Karpas-422 (cell line): ENCODE measurements around the gene STPG3. TPM values are rescaled to one million over a fixed set of nuclear protein-coding genes. Genes with fewer than 3 reads are reported as not detected.

Source experiments
- DNase-seq: peaks from one replicate; pipeline ENCODE4 v3.0.0-alpha.2; 2015
- H2AFZ ChIP-seq: fragments of 200-600 bp; sonication (generic); 2 replicates; pipeline ENCODE4 v1.6.1; 2014; ENCODE audit warnings: antibody characterized with exemption, low read length, mixed read lengths
- H3K27ac ChIP-seq: fragments of 200-600 bp; sonication (generic); 2 replicates; pipeline ENCODE4 v1.5.1; 2014; ENCODE audit warnings: mild to moderate bottlenecking, low read length, moderate library complexity
- H3K27me3 ChIP-seq: fragments of 200-600 bp; sonication (generic); 2 replicates; pipeline ENCODE4 v1.6.1; 2014; ENCODE audit warnings: low read length, mixed read lengths
- H3K36me3 ChIP-seq: fragments of 200-600 bp; sonication (generic); 2 replicates; pipeline ENCODE4 v1.6.1; 2014; ENCODE audit warnings: low read length, mixed read lengths; ENCODE audit not compliant: insufficient read depth
- H3K4me1 ChIP-seq: fragments of 200-600 bp; sonication (generic); 2 replicates; pipeline ENCODE4 v1.6.1; 2014; ENCODE audit warnings: mild to moderate bottlenecking, low read length, mixed read lengths
- H3K4me2 ChIP-seq: fragments of 200-600 bp; sonication (generic); 2 replicates; pipeline ENCODE4 v1.6.1; 2014; ENCODE audit warnings: low read length, low read depth, mild to moderate bottlenecking; ENCODE audit not compliant: poor library complexity, severe bottlenecking
- H3K4me3 ChIP-seq: fragments of 200-600 bp; sonication (generic); 2 replicates; pipeline ENCODE4 v1.5.1; 2014; ENCODE audit warnings: mild to moderate bottlenecking, antibody characterized with exemption, low read length, mixed read lengths
- H3K79me2 ChIP-seq: fragments of 200-600 bp; sonication (generic); 2 replicates; pipeline ENCODE4 v1.6.1; 2014; ENCODE audit warnings: mild to moderate bottlenecking, low read length, mixed read lengths
- H3K9ac ChIP-seq: fragments of 200-600 bp; sonication (generic); 2 replicates; pipeline ENCODE4 v1.6.0; 2014; ENCODE audit warnings: low read length
- H3K9me2 ChIP-seq: fragments of 200-600 bp; sonication (generic), shearing (Covaris generic); replicated peaks from 2 replicates; pipeline ENCODE4 v1.6.0; 2014; ENCODE audit warnings: mild to moderate bottlenecking, low read length, moderate library complexity; ENCODE audit not compliant: insufficient read depth
- H3K9me3 ChIP-seq: fragments of 300-700, 200-600 bp; sonication (generic); 2 replicates; pipeline ENCODE4 v1.6.1; 2014; ENCODE audit warnings: low read length, mixed read lengths
- H4K20me1 ChIP-seq: fragments of 200-600 bp; sonication (generic); 2 replicates; pipeline ENCODE4 v1.6.1; 2014; ENCODE audit warnings: mild to moderate bottlenecking, antibody characterized with exemption, low read length, low read depth; ENCODE audit not compliant: insufficient read depth
- total RNA-seq: library from RNA; depleted of rRNA; stranded (reverse); fragments of >200 nt; shearing (Covaris generic); gene quantifications from 2 replicates; pipeline ENCODE4 v1.2.3, GENCODE V29; 2014; ENCODE audit warnings: low replicate concordance

Gene STPG3
- total RNA-seq, 1 experiment from 2014 or later, result 0.86 TPM

- peaks cover 68% of the 10 kb centered on the region for H3K4me1 ChIP-seq
- H3K36me3 ChIP-seq, result peaks cover 6% of the 10 kb centered on the region; the same call in 1 of the 2 replicates
- H3K4me2 ChIP-seq, result no peak overlapping the region
- no peaks in the 10 kb centered on the region for H3K27me3 ChIP-seq
- no peak overlapping the region for H2AFZ ChIP-seq
- H3K27ac ChIP-seq, result no peak overlapping the region
- no peak overlapping the region for H3K9ac ChIP-seq
- DNase-seq, result no peak
- no peaks in the 10 kb centered on the region for H4K20me1 ChIP-seq
- H3K9me3 ChIP-seq, result no peaks in the 10 kb centered on the region
- H3K9me2 ChIP-seq, result no peaks in the 10 kb centered on the region
- H3K4me3 ChIP-seq, result no peak overlapping the region
- H3K79me2 ChIP-seq, result 0 out of 2 replicates have a peak, but pooled peaks cover 2% of the 10 kb centered on the region
Measured at GRCh38 chr9:137271696-137272076, 20.6 kb downstream of the STPG3 start.

- H3K27me3 ChIP-seq, result no peaks in the 10 kb centered on the region
- no peak overlapping the region for H3K4me2 ChIP-seq
- H3K79me2 ChIP-seq, result 0 out of 2 replicates have a peak, but pooled peaks cover 2% of the 10 kb centered on the region
- H3K4me1 ChIP-seq, result peaks cover 69% of the 10 kb centered on the region
- H4K20me1 ChIP-seq, result no peaks in the 10 kb centered on the region
- no peak overlapping the region for H3K27ac ChIP-seq
- no peak overlapping the region for H3K9ac ChIP-seq
- H2AFZ ChIP-seq, result no peak overlapping the region
- H3K9me3 ChIP-seq, result no peaks in the 10 kb centered on the region
- no peak overlapping the region for H3K4me3 ChIP-seq
- no peaks in the 10 kb centered on the region for H3K9me2 ChIP-seq
- no peak for DNase-seq
- peaks cover 6% of the 10 kb centered on the region; the same call in 1 of the 2 replicates for H3K36me3 ChIP-seq
Measured at GRCh38 chr9:137272241-137273094, 21.4 kb downstream of the STPG3 start.

- Histone ChIP-seq H3K4me1 (peaks cover 69% of the 10 kb centered on the region), H3K27ac (no peak overlapping the region)
Measured at GRCh38 chr9:137273095-137273490, 22.0 kb downstream of the STPG3 start.

GRCh38 chr9:137273611-137274320, 22.7 kb downstream of the STPG3 start:
- peak overlapping the region; percentile 51 for H3K9ac ChIP-seq
- peak overlapping the region; percentile 48 for H3K4me2 ChIP-seq
- peak overlapping the region; percentile 94 for H3K27ac ChIP-seq
- H3K36me3 ChIP-seq, result peaks cover 6% of the 10 kb centered on the region; the same call in 1 of the 2 replicates
- no peaks in the 10 kb centered on the region for H4K20me1 ChIP-seq
- no peaks in the 10 kb centered on the region for H3K9me2 ChIP-seq
- no peaks in the 10 kb centered on the region for H3K27me3 ChIP-seq
- DNase-seq, result peak; percentile 44
- no peaks in the 10 kb centered on the region for H3K9me3 ChIP-seq
- peaks cover 67% of the 10 kb centered on the region for H3K4me1 ChIP-seq
- H2AFZ ChIP-seq, result no peak overlapping the region
- H3K79me2 ChIP-seq, result 0 out of 2 replicates have a peak, but pooled peaks cover 2% of the 10 kb centered on the region
- H3K4me3 ChIP-seq, result no peak overlapping the region

More at GRCh38 chr9:137273095-137273490, 22.0 kb downstream of the STPG3 start:
- DNase-seq, result no peak
- no peak overlapping the region for H3K9ac ChIP-seq
- H3K9me2 ChIP-seq, result no peaks in the 10 kb centered on the region
- no peaks in the 10 kb centered on the region for H3K9me3 ChIP-seq
- peaks cover 6% of the 10 kb centered on the region; the same call in 1 of the 2 replicates for H3K36me3 ChIP-seq
- no peak overlapping the region for H3K4me3 ChIP-seq
- no peaks in the 10 kb centered on the region for H4K20me1 ChIP-seq
- H2AFZ ChIP-seq, result no peak overlapping the region
- no peaks in the 10 kb centered on the region for H3K27me3 ChIP-seq
- no peak overlapping the region for H3K4me2 ChIP-seq
- 0 out of 2 replicates have a peak, but pooled peaks cover 2% of the 10 kb centered on the region for H3K79me2 ChIP-seq

GRCh38 chr9:137275203-137275587, 24.1 kb downstream of the STPG3 start:
- peaks cover 3% of the 10 kb centered on the region; the same call in 1 of the 2 replicates for H4K20me1 ChIP-seq
- peaks cover 2% of the 10 kb centered on the region; the same call in 1 of the 2 replicates for H3K36me3 ChIP-seq
- no peak overlapping the region for H2AFZ ChIP-seq
- peak overlapping the region; percentile 94 for H3K27ac ChIP-seq
- peaks cover 54% of the 10 kb centered on the region for H3K4me1 ChIP-seq
- no peaks in the 10 kb centered on the region for H3K9me3 ChIP-seq
- DNase-seq, result no peak
- H3K79me2 ChIP-seq, result no peaks in the 10 kb centered on the region
- H3K4me2 ChIP-seq, result peak overlapping the region; percentile 84
- no peaks in the 10 kb centered on the region for H3K9me2 ChIP-seq
- no peaks in the 10 kb centered on the region for H3K27me3 ChIP-seq
- H3K4me3 ChIP-seq, result no peak overlapping the region; the same call in 1 of the 2 replicates
- H3K9ac ChIP-seq, result peak overlapping the region; percentile 90

- Histone ChIP-seq H3K27me3 (no peaks in the 10 kb centered on the region), H3K4me3 (peak overlapping the region; percentile 77; the same call in 1 of the 2 replicates), H4K20me1 (peaks cover 3% of the 10 kb centered on the region; the same call in 1 of the 2 replicates), H3K4me1 (peaks cover 59% of the 10 kb centered on the region), H3K9me2 (no peaks in the 10 kb centered on the region), H3K27ac (peak overlapping the region; percentile 94), H3K9ac (peak overlapping the region; percentile 90), H3K79me2 (no peaks in the 10 kb centered on the region), H3K36me3 (peaks cover 2% of the 10 kb centered on the region; the same call in 1 of the 2 replicates), H3K4me2 (peak overlapping the region; percentile 84), H2AFZ (no peak overlapping the region), H3K9me3 (no peaks in the 10 kb centered on the region)
- DNase-seq, result peak; percentile 42
Measured at GRCh38 chr9:137275588-137276472, 24.7 kb downstream of the STPG3 start.

- H3K36me3 ChIP-seq, result peaks cover 2% of the 10 kb centered on the region; the same call in 1 of the 2 replicates
- DNase-seq, result peak; percentile 87
- no peak overlapping the region for H2AFZ ChIP-seq
- H3K9me2 ChIP-seq, result no peaks in the 10 kb centered on the region
- peak overlapping the region; percentile 84 for H3K4me2 ChIP-seq
- H3K9ac ChIP-seq, result peak overlapping the region; percentile 90
- no peaks in the 10 kb centered on the region for H3K79me2 ChIP-seq
- peak overlapping the region; percentile 77 for H3K4me3 ChIP-seq
- H3K27ac ChIP-seq, result peak overlapping the region; percentile 94
- H3K9me3 ChIP-seq, result no peaks in the 10 kb centered on the region
- peaks cover 59% of the 10 kb centered on the region for H3K4me1 ChIP-seq
- H4K20me1 ChIP-seq, result peaks cover 3% of the 10 kb centered on the region; the same call in 1 of the 2 replicates
- no peaks in the 10 kb centered on the region for H3K27me3 ChIP-seq
Measured at GRCh38 chr9:137276473-137277328, 25.6 kb downstream of the STPG3 start.
